T-helper 17 cell (primary cell): ENCODE data around the gene ZNF22. TPM values are rescaled to one million over a fixed set of nuclear protein-coding genes. Genes with fewer than 3 reads are reported as not detected.
"Not testable (repeated sequence)": the region's sequence is repeated elsewhere in the genome, so short reads cannot be mapped to it uniquely, and the experiment has no call there.

ENCODE experiments used
- ATAC-seq: fragments of 150-1000 bp; cut with Tn5 transposase; 2 replicates; pipeline ENCODE4 v1.10.0; 2021; ENCODE audit warnings: mild to moderate bottlenecking, moderate library complexity
- DNase-seq, 3 donors: peaks; one replicate each; pipeline versions ENCODE4 v3.0.0 to v3.0.0-alpha.2; 2020 to 2021
- H3K9me3 ChIP-seq: one replicate; pipeline ENCODE4 v1.7.0; 2013; ENCODE audit warnings: low read length, mild to moderate bottlenecking; ENCODE audit not compliant: control insufficient read depth, poor library complexity, severe bottlenecking
- H3K27ac Mint-ChIP-seq: one replicate; pipeline ENCODE4 v1.8.0; 2022; ENCODE audit warnings: mild to moderate bottlenecking, moderate library complexity, mixed read lengths
- H3K27me3 Mint-ChIP-seq: one replicate; pipeline ENCODE4 v1.8.0; 2022; ENCODE audit warnings: mixed read lengths
- H3K36me3 Mint-ChIP-seq: one replicate; pipeline ENCODE4 v1.8.0; 2022; ENCODE audit warnings: low read depth, mixed read lengths
- H3K4me1 Mint-ChIP-seq: one replicate; pipeline ENCODE4 v1.8.0; 2022; ENCODE audit warnings: mild to moderate bottlenecking, mixed read lengths
- H3K4me3 Mint-ChIP-seq: one replicate; pipeline ENCODE4 v1.8.0; 2022; ENCODE audit warnings: mild to moderate bottlenecking, moderate library complexity, mixed read lengths
- total RNA-seq, 4 donors: library from RNA in 2 of 4; stranded (reverse) in 2 of 4; gene quantifications; one replicate each; pipeline ENCODE4 v1.2.3 and lab custom pipeline; 2022 to 2026

Gene ZNF22
- total RNA-seq, 2 donors from 2014 or later: 12.1 to 12.5 TPM

GRCh38 chr10:45006276-45007030 is 5.7 kb downstream of the ZNF22 start:
- peaks cover 2% of the 10 kb centered on the region for H3K36me3 Mint-ChIP-seq
- no peak overlapping the region for H3K27ac Mint-ChIP-seq
- ATAC-seq: no peak
- peaks cover 9% of the 10 kb centered on the region for H3K4me1 Mint-ChIP-seq
- no peaks in the 10 kb centered on the region for H3K9me3 ChIP-seq
- DNase-seq: no peak
- H3K27me3 Mint-ChIP-seq: no peaks in the 10 kb centered on the region
- H3K4me3 Mint-ChIP-seq: no peak overlapping the region

GRCh38 chr10:45008524-45009161 is 7.9 kb downstream of the ZNF22 start:
- Mint-ChIP-seq H3K4me3 (no peak overlapping the region), H3K4me1 (peaks cover 5% of the 10 kb centered on the region), H3K36me3 (peaks cover 2% of the 10 kb centered on the region), H3K27ac (no peak overlapping the region), H3K27me3 (no peaks in the 10 kb centered on the region)
- peak; percentile 86 for ATAC-seq
- DNase-seq: no peak
- H3K9me3 ChIP-seq: no peaks in the 10 kb centered on the region

GRCh38 chr10:45014557-45014956 is 13.8 kb downstream of the ZNF22 start:
- not testable (repeated sequence) for H3K27ac Mint-ChIP-seq, DNase-seq, H3K27me3 Mint-ChIP-seq, H3K9me3 ChIP-seq, ATAC-seq, H3K36me3 Mint-ChIP-seq, H3K4me3 Mint-ChIP-seq, H3K4me1 Mint-ChIP-seq

- peaks cover 6% of the 10 kb centered on the region for H3K36me3 Mint-ChIP-seq
- peaks cover 14% of the 10 kb centered on the region for H3K27me3 Mint-ChIP-seq
- H3K9me3 ChIP-seq: no peaks in the 10 kb centered on the region
- DNase-seq: no peak
- H3K4me3 Mint-ChIP-seq: no peak overlapping the region
- ATAC-seq: no peak
- H3K4me1 Mint-ChIP-seq: peaks cover 5% of the 10 kb centered on the region
- no peak overlapping the region for H3K27ac Mint-ChIP-seq
Observed at GRCh38 chr10:45015590-45015989, 14.9 kb downstream of the ZNF22 start.

- Mint-ChIP-seq H3K36me3 (peaks cover 5% of the 10 kb centered on the region), H3K27me3 (peaks cover 5% of the 10 kb centered on the region), H3K4me1 (no peaks in the 10 kb centered on the region), H3K4me3 (no peak overlapping the region), H3K27ac (no peak overlapping the region)
- DNase-seq (no peak), ATAC-seq (no peak)
- no peaks in the 10 kb centered on the region for H3K9me3 ChIP-seq
Observed at GRCh38 chr10:45023426-45023825, 22.7 kb downstream of the ZNF22 start.

GRCh38 chr10:45034301-45034700 is 33.6 kb downstream of the ZNF22 start:
- no peaks in the 10 kb centered on the region for H3K27me3 Mint-ChIP-seq
- no peaks in the 10 kb centered on the region for H3K36me3 Mint-ChIP-seq
- no peak for ATAC-seq
- no peaks in the 10 kb centered on the region for H3K9me3 ChIP-seq
- DNase-seq: no peak
- H3K27ac Mint-ChIP-seq: no peak overlapping the region
- no peak overlapping the region for H3K4me3 Mint-ChIP-seq
- no peaks in the 10 kb centered on the region for H3K4me1 Mint-ChIP-seq

- no peak for ATAC-seq
- DNase-seq: no peak
- no peaks in the 10 kb centered on the region for H3K36me3 Mint-ChIP-seq
- H3K27me3 Mint-ChIP-seq: no peaks in the 10 kb centered on the region
- H3K4me1 Mint-ChIP-seq: no peaks in the 10 kb centered on the region
- no peaks in the 10 kb centered on the region for H3K9me3 ChIP-seq
- no peak overlapping the region for H3K4me3 Mint-ChIP-seq
- no peak overlapping the region for H3K27ac Mint-ChIP-seq
Observed at GRCh38 chr10:45035673-45036072, 35.0 kb downstream of the ZNF22 start.

- no peaks in the 10 kb centered on the region for H3K9me3 ChIP-seq
- no peak overlapping the region for H3K27ac Mint-ChIP-seq
- H3K4me1 Mint-ChIP-seq: peaks cover 2% of the 10 kb centered on the region
- no peaks in the 10 kb centered on the region for H3K36me3 Mint-ChIP-seq
- DNase-seq: no peak
- no peak for ATAC-seq
- peaks cover 11% of the 10 kb centered on the region for H3K27me3 Mint-ChIP-seq
- H3K4me3 Mint-ChIP-seq: no peak overlapping the region
Observed at GRCh38 chr10:45040921-45041542, 40.3 kb downstream of the ZNF22 start.

- ATAC-seq: no peak
- no peaks in the 10 kb centered on the region for H3K9me3 ChIP-seq
- Mint-ChIP-seq H3K4me1 (peaks cover 2% of the 10 kb centered on the region), H3K36me3 (no peaks in the 10 kb centered on the region), H3K4me3 (no peak overlapping the region), H3K27me3 (peaks cover 18% of the 10 kb centered on the region), H3K27ac (no peak overlapping the region)
- DNase-seq: no peak
Observed at GRCh38 chr10:45044290-45044689, 43.6 kb downstream of the ZNF22 start.

GRCh38 chr10:45050551-45051235 is 50.0 kb downstream of the ZNF22 start:
- H3K27me3 Mint-ChIP-seq: peaks cover 25% of the 10 kb centered on the region
- H3K4me1 Mint-ChIP-seq: no peaks in the 10 kb centered on the region
- no peak overlapping the region for H3K27ac Mint-ChIP-seq
- H3K36me3 Mint-ChIP-seq: no peaks in the 10 kb centered on the region
- ATAC-seq (no peak), DNase-seq (no peak)
- H3K4me3 Mint-ChIP-seq: no peak overlapping the region
- H3K9me3 ChIP-seq: no peaks in the 10 kb centered on the region

- H3K9me3 ChIP-seq: no peaks in the 10 kb centered on the region
- ATAC-seq (no peak), DNase-seq (no peak)
- no peak overlapping the region for H3K4me3 Mint-ChIP-seq
- peaks cover 19% of the 10 kb centered on the region for H3K27me3 Mint-ChIP-seq
- H3K36me3 Mint-ChIP-seq: no peaks in the 10 kb centered on the region
- H3K4me1 Mint-ChIP-seq: no peaks in the 10 kb centered on the region
- no peak overlapping the region for H3K27ac Mint-ChIP-seq
Observed at GRCh38 chr10:45052700-45053099, 52.0 kb downstream of the ZNF22 start.

GRCh38 chr10:45053569-45054100 is 52.9 kb downstream of the ZNF22 start:
- H3K4me1 Mint-ChIP-seq: no peaks in the 10 kb centered on the region
- no peaks in the 10 kb centered on the region for H3K36me3 Mint-ChIP-seq
- H3K27ac Mint-ChIP-seq: no peak overlapping the region
- ATAC-seq: no peak
- H3K9me3 ChIP-seq: no peaks in the 10 kb centered on the region
- H3K4me3 Mint-ChIP-seq: no peak overlapping the region
- H3K27me3 Mint-ChIP-seq: peaks cover 19% of the 10 kb centered on the region
- no peak for DNase-seq
